Measurements from ENCODE around the gene CACNA2D2.

Gene CACNA2D2

GRCh38 chr3:50359760-50360110 is 143.7 kb downstream of the CACNA2D2 start:
- no peak for DNase-seq

- peak; percentile 98 for DNase-seq
Measured at GRCh38 chr3:50358911-50359759, 144.3 kb downstream of the CACNA2D2 start, which contains the start of gene TMEM115. Gene TMEM115, minus strand, starts transcription at chr3:50359521. Its CDS starts 458 bp downstream, at chr3:50359063.

- DNase-seq: no peak
Measured at GRCh38 chr3:50358355-50358910, 145.0 kb downstream of the CACNA2D2 start.

- no peak for DNase-seq
Measured at GRCh38 chr3:50357481-50357880, 146.0 kb downstream of the CACNA2D2 start.

- DNase-seq: no peak
Measured at GRCh38 chr3:50356553-50356952, 146.9 kb downstream of the CACNA2D2 start.

- no peak for DNase-seq
Measured at GRCh38 chr3:50355829-50356552, 147.4 kb downstream of the CACNA2D2 start.

GRCh38 chr3:50354850-50355249 is 148.6 kb downstream of the CACNA2D2 start:
- DNase-seq: no peak

GRCh38 chr3:50354186-50354764 is 149.2 kb downstream of the CACNA2D2 start:
- DNase-seq: no peak

GRCh38 chr3:50353245-50354004 is 150.0 kb downstream of the CACNA2D2 start:
- DNase-seq: no peak

GRCh38 chr3:50352781-50353180 is 150.7 kb downstream of the CACNA2D2 start:
- no peak for DNase-seq

GRCh38 chr3:50351323-50351697 is 152.1 kb downstream of the CACNA2D2 start:
- DNase-seq: no peak

- peak; percentile 98 for DNase-seq
Measured at GRCh38 chr3:50350527-50351322, 152.7 kb downstream of the CACNA2D2 start, which contains the start of the genes CYB561D2 and NPRL2. Gene CYB561D2, plus strand, starts transcription at chr3:50350862. Its CDS starts 572 bp downstream, at chr3:50351434. Gene NPRL2, minus strand, starts transcription at chr3:50350775. Its CDS starts 123 bp downstream, at chr3:50350652.

GRCh38 chr3:50350213-50350526 is 153.3 kb downstream of the CACNA2D2 start:
- no peak for DNase-seq

GRCh38 chr3:50347187-50347813 is 156.1 kb downstream of the CACNA2D2 start:
- peak; percentile 84 for DNase-seq

- peak; percentile 79 for DNase-seq
Measured at GRCh38 chr3:50345586-50346234, 157.7 kb downstream of the CACNA2D2 start, which contains the start of gene ZMYND10. Gene ZMYND10, minus strand, starts transcription at chr3:50345732. Its CDS starts 153 bp downstream, at chr3:50345579.

- DNase-seq: no peak
Measured at GRCh38 chr3:50345008-50345407, 158.4 kb downstream of the CACNA2D2 start.

- DNase-seq: no peak
Measured at GRCh38 chr3:50342813-50343633, 160.4 kb downstream of the CACNA2D2 start.

GRCh38 chr3:50341996-50342650 is 161.3 kb downstream of the CACNA2D2 start:
- no peak for DNase-seq

GRCh38 chr3:50341537-50341936 is 161.9 kb downstream of the CACNA2D2 start:
- no peak for DNase-seq
